A673 (cell line): ENCODE results near the gene DGKH.

ENCODE experiments used
- EZH2 ChIP-seq: fragments of 200-600 bp; sonication (generic); IDR thresholded peaks from 2 replicates; pipeline ENCODE4 v1.6.1; 2017; ENCODE audit warnings: borderline replicate concordance, low read depth, mild to moderate bottlenecking, mixed read lengths, antibody characterized with exemption, low read length; ENCODE audit not compliant: poor library complexity, severe bottlenecking
- TF ChIP-seq, protein P1 (sequence below): fragments of 300-800, 200-600 bp; sonication (generic); conservative IDR thresholded peaks from 2 replicates; pipeline ENCODE4 v1.5.1; 2017; ENCODE audit warnings: low read depth, mild to moderate bottlenecking, antibody characterized with exemption, low read length, moderate library complexity, mixed read lengths

DNA sequence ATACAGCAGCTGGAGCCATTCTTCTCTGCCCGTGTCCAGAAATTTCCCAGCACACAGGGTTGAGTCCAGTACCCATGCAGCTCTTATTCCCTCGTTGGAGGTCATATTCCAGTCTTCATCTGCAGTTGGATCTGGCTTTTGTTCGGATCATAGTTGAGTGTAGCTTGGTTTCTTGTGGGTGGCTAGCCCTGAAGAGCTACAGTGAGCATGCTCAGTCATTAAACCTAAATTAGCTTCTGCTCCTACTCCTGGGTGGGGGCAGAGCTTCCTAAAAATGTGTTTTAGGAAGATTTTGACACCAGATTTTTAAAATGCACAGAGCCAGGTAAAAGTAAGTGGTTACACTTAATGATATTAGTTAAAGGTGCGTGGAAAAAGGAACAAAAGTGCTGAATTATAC is 64.4 kb downstream of the DGKH start:
- TF ChIP-seq, protein P1, sequence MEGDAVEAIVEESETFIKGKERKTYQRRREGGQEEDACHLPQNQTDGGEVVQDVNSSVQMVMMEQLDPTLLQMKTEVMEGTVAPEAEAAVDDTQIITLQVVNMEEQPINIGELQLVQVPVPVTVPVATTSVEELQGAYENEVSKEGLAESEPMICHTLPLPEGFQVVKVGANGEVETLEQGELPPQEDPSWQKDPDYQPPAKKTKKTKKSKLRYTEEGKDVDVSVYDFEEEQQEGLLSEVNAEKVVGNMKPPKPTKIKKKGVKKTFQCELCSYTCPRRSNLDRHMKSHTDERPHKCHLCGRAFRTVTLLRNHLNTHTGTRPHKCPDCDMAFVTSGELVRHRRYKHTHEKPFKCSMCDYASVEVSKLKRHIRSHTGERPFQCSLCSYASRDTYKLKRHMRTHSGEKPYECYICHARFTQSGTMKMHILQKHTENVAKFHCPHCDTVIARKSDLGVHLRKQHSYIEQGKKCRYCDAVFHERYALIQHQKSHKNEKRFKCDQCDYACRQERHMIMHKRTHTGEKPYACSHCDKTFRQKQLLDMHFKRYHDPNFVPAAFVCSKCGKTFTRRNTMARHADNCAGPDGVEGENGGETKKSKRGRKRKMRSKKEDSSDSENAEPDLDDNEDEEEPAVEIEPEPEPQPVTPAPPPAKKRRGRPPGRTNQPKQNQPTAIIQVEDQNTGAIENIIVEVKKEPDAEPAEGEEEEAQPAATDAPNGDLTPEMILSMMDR = no peak
- TF ChIP-seq EZH2 = no peak
